Adipocyte (in vitro differentiated cells): ENCODE results near the gene KAT6B.

ENCODE experiments used
- DNase-seq: peaks from one replicate; pipeline ENCODE4 v3.0.0-alpha.2; 2015; ENCODE audit warnings: low read depth
- H3K27me3 ChIP-seq: replicated peaks from 2 replicates; pipeline ENCODE4 v1.7.0; 2013; ENCODE audit warnings: mild to moderate bottlenecking, low read length, moderate library complexity; ENCODE audit not compliant: control insufficient read depth, insufficient read depth
- H3K36me3 ChIP-seq: 2 replicates; pipeline ENCODE4 v1.7.0; 2013; ENCODE audit warnings: low read length, mild to moderate bottlenecking, moderate library complexity; ENCODE audit not compliant: control insufficient read depth, insufficient read depth, severe bottlenecking
- H3K4me1 ChIP-seq: 2 replicates; pipeline ENCODE4 v1.7.0; 2013; ENCODE audit warnings: mild to moderate bottlenecking, low read length, moderate library complexity; ENCODE audit not compliant: control insufficient read depth, insufficient read depth
- H3K4me3 ChIP-seq: 2 replicates; pipeline ENCODE4 v1.7.0; 2013; ENCODE audit warnings: mild to moderate bottlenecking, low read length, moderate library complexity
- H3K9ac ChIP-seq: 2 replicates; pipeline ENCODE4 v1.7.0; 2013; ENCODE audit warnings: mild to moderate bottlenecking, low read length, moderate library complexity
- H3K9me3 ChIP-seq: 2 replicates; pipeline ENCODE4 v1.7.0; 2013; ENCODE audit warnings: mild to moderate bottlenecking, low read length, moderate library complexity; ENCODE audit not compliant: control insufficient read depth

The KAT6B gene

DNA sequence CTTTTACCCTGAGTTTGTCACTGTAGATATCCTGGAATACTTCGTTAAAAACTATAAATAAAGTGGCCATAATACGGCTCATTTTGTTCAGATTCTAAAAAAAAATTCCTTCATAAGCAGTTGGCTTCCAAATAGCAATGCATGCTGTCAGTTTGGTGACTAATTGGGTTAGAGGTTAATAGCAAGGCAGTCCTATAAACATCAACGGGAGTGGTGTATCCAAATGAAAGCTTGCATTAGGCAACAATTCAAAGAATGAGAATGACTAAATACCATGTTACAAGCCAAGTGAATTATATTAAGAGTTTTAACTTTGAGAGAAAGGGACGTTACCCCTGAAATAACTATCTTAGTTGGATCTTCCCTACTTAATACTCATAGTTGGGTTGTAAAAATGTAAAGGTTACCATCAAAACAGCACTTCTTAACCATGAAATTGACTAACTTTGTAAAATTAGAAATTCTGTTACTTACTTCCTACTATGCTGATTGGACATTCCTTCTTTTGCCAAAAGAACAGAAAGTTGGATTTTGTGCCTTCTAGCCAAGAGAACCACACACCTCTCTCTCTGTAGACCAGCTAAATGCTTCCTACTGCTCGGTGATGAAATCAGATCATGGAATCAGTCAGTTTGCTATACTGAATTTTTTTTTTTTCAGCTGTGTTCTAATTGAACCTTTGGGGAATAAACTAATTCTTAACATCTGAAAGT, 98.0 kb downstream of the KAT6B start:
- peak; percentile 92 for DNase-seq
- Histone ChIP-seq H3K9ac (peak overlapping the region; percentile 74), H3K36me3 (no peaks in the 10 kb centered on the region), H3K27me3 (no peaks in the 10 kb centered on the region), H3K4me1 (peaks cover 68% of the 10 kb centered on the region), H3K4me3 (peak overlapping the region; percentile 70), H3K9me3 (peaks cover 10% of the 10 kb centered on the region)

DNA sequence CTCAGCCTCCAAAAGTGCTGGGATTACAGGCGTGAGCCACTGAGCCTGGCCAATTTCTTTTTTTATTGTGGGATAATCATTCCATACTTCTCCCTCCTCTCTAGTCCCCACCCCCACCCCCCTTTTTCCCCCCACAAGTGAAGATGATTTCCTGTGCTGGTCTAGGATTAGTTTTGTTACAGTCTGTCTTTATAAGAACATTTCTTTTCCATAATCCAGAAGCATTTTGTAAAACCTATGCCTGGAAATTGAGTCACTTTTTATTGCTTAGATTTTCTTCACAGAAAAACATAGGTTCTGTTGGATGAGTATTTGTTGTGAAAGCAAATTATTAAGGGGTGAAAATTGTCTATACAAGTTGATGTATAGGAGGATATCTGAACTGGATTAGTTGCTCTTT, 98.9 kb downstream of the KAT6B start:
- H3K36me3 ChIP-seq, result no peaks in the 10 kb centered on the region
- H3K9me3 ChIP-seq, result peaks cover under 1% of the 10 kb centered on the region
- peak overlapping the region; percentile 70 for H3K4me3 ChIP-seq
- no peak for DNase-seq
- peak overlapping the region; percentile 74 for H3K9ac ChIP-seq
- H3K4me1 ChIP-seq, result peaks cover 70% of the 10 kb centered on the region
- no peaks in the 10 kb centered on the region for H3K27me3 ChIP-seq

DNA sequence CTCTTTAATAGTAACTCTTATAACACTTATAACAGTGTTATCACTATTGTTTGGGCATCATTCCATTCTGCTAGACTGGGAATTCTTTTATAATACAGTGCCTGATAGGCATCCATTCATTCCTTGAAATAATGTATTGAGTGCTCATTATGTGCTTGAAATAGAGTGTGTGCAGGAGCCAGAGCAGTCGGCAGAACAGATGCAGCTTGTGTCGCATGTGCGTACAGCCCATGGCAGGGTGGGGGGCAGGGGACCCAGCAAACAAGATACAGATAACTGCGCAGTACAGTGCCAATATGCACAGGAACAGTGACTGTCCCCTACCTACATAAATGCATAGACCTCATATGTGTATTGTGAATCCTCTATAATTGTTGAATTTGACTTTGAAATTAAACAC, 99.3 kb downstream of the KAT6B start:
- H3K36me3 ChIP-seq, result no peaks in the 10 kb centered on the region
- no peaks in the 10 kb centered on the region for H3K27me3 ChIP-seq
- no peaks in the 10 kb centered on the region for H3K9me3 ChIP-seq
- no peak overlapping the region for H3K4me3 ChIP-seq
- DNase-seq, result no peak
- peaks cover 70% of the 10 kb centered on the region for H3K4me1 ChIP-seq
- peak overlapping the region; percentile 74 for H3K9ac ChIP-seq

DNA sequence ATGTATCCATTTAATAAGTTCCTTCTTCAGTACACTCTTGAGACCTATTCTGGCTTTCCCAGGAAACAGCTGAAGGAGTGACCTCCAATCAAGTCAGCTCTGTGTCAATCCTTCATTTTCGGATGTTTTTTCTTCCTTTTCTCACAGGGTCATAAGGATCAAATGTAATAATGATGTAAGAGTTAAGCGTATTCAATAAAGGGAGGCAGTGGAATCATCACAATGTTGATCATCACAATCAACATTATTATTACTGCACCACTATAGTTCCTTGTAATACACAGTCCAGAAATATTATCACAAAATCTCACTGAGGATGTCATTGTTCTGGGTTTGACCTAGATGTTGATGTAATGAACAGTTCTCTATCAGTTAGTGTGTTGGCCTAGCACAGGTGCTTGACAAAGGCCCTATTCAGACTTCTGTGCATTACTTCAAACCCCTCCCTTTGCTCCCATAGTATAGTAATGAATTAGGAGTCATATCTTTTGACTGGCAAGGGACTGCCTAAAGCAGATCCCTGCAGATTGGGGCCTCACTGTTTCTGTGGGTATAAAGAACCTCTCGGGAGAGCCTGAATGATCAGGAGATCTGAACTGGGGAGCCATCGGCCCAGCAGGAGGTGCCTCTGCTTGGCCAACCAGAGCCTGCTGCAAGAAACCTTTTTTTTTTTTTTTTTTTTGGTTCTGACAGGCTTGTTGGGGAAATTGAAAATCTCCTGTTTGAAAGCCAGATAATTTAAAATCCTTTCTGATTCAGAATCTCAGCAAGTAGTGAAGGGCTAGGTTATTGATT, 100.6 kb downstream of the KAT6B start:
- no peak for DNase-seq

DNA sequence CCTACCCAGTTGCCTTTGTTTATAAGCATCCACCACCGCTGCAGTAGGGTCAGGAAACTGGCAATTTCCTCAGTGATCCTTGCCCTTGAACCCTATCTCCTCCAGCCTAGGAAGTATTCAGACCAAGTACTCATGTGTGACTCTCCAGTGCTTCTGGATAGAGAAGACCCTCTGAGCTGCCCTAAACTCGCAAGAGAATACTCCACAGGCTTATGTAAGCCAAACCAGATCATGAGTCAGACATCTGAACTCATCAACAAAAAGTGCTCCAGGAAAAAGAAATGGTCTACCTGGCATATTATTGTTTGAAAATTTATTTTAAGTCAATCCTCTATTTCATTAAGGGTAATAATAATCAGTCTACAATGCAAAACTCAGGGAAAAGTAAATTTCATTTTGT, 101.3 kb downstream of the KAT6B start:
- Histone ChIP-seq H3K4me3 (no peak overlapping the region), H3K9me3 (no peaks in the 10 kb centered on the region), H3K27me3 (no peaks in the 10 kb centered on the region), H3K36me3 (no peaks in the 10 kb centered on the region), H3K4me1 (peaks cover 60% of the 10 kb centered on the region), H3K9ac (no peak overlapping the region)
- DNase-seq, result no peak

More for the DNA sequence above, 100.6 kb downstream of the KAT6B start:
- H3K9me3 ChIP-seq, result no peaks in the 10 kb centered on the region
- peaks cover 63% of the 10 kb centered on the region for H3K4me1 ChIP-seq
- no peaks in the 10 kb centered on the region for H3K27me3 ChIP-seq
- H3K4me3 ChIP-seq, result no peak overlapping the region
- H3K36me3 ChIP-seq, result no peaks in the 10 kb centered on the region
- H3K9ac ChIP-seq, result no peak overlapping the region

DNA sequence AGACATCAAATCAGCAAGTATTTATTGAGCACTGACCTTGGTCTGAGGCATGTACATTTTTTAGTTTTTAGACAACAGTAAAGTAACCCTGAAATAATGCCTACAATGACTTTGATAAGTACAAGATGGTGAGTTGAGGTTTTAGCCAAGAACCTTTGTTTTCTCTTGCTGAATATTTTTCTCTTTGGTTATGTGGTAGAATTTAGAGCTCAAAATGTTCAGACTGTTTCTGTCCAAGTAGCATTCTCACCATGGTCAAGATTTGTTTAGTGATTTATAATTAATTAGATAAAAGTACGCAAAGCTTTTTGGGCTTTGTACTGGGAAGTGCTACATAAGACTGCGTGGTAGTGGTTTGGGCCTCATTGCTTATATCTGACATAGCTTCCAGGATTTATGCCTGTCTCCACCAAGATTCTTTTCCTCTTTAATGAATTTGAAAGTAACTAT, 102.4 kb downstream of the KAT6B start:
- no peaks in the 10 kb centered on the region for H3K27me3 ChIP-seq
- no peak overlapping the region for H3K9ac ChIP-seq
- peak; percentile 57 for DNase-seq
- peak overlapping the region; percentile 25 for H3K4me3 ChIP-seq
- peaks cover 53% of the 10 kb centered on the region for H3K4me1 ChIP-seq
- no peaks in the 10 kb centered on the region for H3K9me3 ChIP-seq
- no peaks in the 10 kb centered on the region for H3K36me3 ChIP-seq

DNA sequence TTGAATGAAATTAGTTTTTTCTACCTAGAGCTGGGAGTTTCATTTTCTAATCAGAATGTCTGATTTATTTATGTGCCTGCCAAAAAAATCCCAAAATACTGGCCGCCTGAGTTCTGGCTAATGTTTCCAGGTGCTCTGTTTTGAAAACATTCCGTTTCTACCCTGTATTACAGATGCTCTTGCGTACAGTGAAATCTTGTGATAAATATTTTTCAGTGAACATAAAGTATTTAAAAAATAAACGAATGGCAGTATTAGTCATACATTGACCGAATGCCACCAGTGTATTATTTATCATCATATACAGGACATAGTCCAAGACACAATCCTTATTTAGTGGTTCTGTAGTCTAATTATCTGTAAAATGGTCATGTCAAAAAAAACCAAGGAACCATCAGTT, 102.8 kb downstream of the KAT6B start:
- peak; percentile 50 for DNase-seq
- Histone ChIP-seq H3K9me3 (no peaks in the 10 kb centered on the region), H3K36me3 (no peaks in the 10 kb centered on the region), H3K27me3 (no peaks in the 10 kb centered on the region), H3K4me3 (peak overlapping the region; percentile 25), H3K4me1 (peaks cover 49% of the 10 kb centered on the region), H3K9ac (no peak overlapping the region)

DNA sequence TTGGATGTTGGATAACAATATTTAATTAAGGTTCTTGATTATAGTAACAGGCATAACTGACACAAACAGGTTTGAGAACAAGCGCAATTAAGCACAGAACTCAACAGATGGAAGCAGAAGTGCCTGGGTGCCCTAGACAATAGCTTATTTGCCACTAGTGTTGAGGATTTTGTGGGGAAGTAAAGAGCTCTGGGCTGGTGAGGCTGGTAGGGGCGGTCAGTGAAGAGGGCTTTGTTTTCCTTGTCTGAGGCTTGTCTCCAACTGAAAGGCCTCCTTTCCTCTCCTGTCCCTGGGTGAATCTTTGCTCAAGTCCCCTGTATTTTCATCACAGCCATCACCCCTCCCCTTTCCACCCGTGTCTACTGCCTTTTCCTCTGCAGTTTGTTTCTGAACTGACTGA, 104.6 kb downstream of the KAT6B start:
- no peaks in the 10 kb centered on the region for H3K27me3 ChIP-seq
- no peaks in the 10 kb centered on the region for H3K36me3 ChIP-seq
- DNase-seq, result no peak
- no peak overlapping the region for H3K4me3 ChIP-seq
- peaks cover 36% of the 10 kb centered on the region for H3K4me1 ChIP-seq
- H3K9me3 ChIP-seq, result no peaks in the 10 kb centered on the region
- no peak overlapping the region for H3K9ac ChIP-seq

DNA sequence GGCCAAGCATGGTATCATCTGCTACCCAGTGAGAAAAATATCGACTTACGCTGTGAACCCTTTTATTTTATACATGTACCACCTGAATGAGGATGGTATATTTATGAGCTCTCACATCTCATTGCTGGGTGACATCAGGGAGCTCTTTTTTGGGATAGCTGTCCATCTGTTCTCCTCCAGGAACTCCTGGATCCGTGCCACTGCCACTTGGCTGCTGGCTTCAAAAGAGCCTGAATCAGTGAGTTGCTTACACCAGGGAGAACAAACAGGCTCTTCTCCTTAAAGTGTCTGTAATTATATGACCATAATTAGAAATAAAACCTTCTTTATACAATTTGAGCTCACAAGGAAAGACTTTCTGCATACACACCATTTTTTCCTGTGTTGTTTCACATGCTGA, 106.2 kb downstream of the KAT6B start:
- no peaks in the 10 kb centered on the region for H3K36me3 ChIP-seq
- no peaks in the 10 kb centered on the region for H3K27me3 ChIP-seq
- H3K9me3 ChIP-seq, result no peaks in the 10 kb centered on the region
- DNase-seq, result no peak
- no peak overlapping the region for H3K4me3 ChIP-seq
- no peak overlapping the region for H3K9ac ChIP-seq
- peaks cover 38% of the 10 kb centered on the region for H3K4me1 ChIP-seq

DNA sequence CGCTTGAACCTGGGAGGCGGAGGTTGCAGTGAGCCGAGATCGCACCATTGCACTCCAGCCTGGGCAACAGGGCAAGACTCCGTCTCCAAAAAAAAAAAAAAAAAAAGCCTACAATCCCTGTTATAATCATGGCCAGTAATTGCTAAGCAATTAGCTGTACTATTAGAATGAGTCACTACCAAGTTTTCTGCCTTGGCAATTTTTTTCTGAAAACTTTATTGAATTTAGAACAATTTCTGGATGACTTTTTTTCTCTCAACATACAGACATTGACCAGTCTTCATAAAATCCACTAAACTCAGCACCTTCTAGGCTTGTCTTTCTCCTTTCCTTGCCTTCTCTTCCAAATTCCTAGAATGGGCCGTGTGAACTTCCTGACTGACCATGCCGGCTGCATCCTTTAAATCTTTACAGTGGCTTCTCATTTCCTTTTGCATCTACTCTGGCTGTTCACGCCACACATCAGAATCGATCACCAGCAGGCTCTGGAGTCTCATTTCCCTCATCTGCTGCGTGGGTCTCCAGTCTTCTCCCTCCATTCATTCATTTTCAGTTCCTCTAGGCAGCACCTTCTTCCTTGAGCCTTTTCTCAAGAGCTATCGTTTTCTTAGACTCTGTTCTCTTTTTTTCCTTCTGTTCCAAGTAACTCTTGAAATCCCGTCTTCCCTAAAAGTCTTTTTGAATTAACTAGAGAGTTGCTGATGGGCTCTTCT, 107.9 kb downstream of the KAT6B start:
- Histone ChIP-seq H3K4me3 (no peak overlapping the region), H3K9ac (no peak overlapping the region), H3K27me3 (no peaks in the 10 kb centered on the region), H3K9me3 (no peaks in the 10 kb centered on the region), H3K36me3 (no peaks in the 10 kb centered on the region), H3K4me1 (peaks cover 24% of the 10 kb centered on the region)
- no peak for DNase-seq

DNA sequence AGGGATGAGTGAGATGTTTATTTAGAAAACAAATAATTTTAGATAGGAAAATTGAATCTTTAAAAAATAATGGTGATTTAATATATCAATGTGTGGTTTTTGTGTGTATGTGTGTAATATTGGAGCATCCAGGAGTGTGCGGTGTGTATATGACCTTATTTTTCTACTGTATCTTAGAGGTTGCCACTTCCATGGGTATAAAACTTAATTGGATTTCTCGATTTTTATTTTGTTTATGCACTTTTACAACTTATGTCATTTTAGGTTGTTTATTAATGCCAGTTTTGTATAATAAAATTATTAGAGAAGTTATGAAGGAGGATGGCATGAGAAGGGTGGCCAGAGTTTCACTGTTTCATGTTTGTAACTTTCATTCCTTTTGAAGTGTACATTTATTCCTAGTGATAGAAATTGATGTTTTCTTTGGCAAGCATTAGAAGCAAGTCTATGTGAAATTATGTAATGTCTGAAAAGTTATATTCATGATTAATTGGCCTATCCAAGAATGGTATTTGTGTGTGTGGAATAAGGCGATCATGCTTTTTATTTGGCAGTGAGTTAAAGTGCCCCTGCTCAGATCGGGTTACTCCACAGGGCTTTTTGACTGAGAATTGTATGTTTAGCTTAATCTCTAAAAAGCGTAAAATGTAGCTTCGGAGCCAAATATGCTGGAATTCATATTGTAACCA, 110.3 kb downstream of the KAT6B start:
- no peak overlapping the region for H3K9ac ChIP-seq
- H3K9me3 ChIP-seq, result no peaks in the 10 kb centered on the region
- no peaks in the 10 kb centered on the region for H3K36me3 ChIP-seq
- no peaks in the 10 kb centered on the region for H3K27me3 ChIP-seq
- H3K4me3 ChIP-seq, result peak overlapping the region; percentile 13
- peak; percentile 46 for DNase-seq
- H3K4me1 ChIP-seq, result peaks cover 29% of the 10 kb centered on the region
